Caco-2 (cell line): ENCODE measurements around the gene MARCKSL1. TPM values are rescaled to one million over a fixed set of nuclear protein-coding genes. Genes with fewer than 3 reads are reported as not detected.

Source experiments
- Bru-seq: library from RNA; stranded (reverse); fragments of 400-500 nt; gene quantifications from one replicate; lab custom pipeline; 2021; lab: Mats Ljungman, UMichigan
- BruChase-seq, 2 experiments: library from RNA; stranded (reverse); fragments of 400-500 nt; gene quantifications; one replicate each; lab custom pipeline; 2021; lab: Mats Ljungman, UMichigan
- BruUV-seq: library from RNA; stranded (reverse); fragments of 400-500 nt; replicated peaks from 2 replicates; lab custom pipeline; 2021; lab: Mats Ljungman, UMichigan
- CTCF ChIA-PET: fragments of 300-600 bp; sonication (Branson Sonifier 250); formaldehyde crosslinking; loops from one replicate; lab custom pipeline; 2022; ENCODE audit warnings: antibody characterized with exemption; lab: Charles Lee
- POLR2A ChIA-PET: fragments of 300-600 bp; sonication (Branson Sonifier 250); formaldehyde crosslinking; loops from one replicate; lab custom pipeline; 2022; ENCODE audit warnings: antibody characterized with exemption; lab: Charles Lee
- DNase-seq, 2 experiments: peaks; one replicate each; pipeline versions ENCODE4 v3.0.0 to v3.0.0-alpha.2; 2020 to 2022
- H3K27me3 ChIP-seq: replicated peaks from 2 replicates; pipeline ENCODE4 v1.6.0; 2011; ENCODE audit warnings: low read length; ENCODE audit not compliant: control insufficient read depth, insufficient read depth
- H3K36me3 ChIP-seq: 2 replicates; pipeline ENCODE4 v1.5.1; 2011; ENCODE audit warnings: low read length; ENCODE audit not compliant: control insufficient read depth, insufficient read depth
- H3K4me1 ChIP-seq: fragments of 250-450 bp; sonication (Bioruptor Pico); 2 replicates; pipeline ENCODE4 v1.5.1; 2020; ENCODE audit warnings: mild to moderate bottlenecking
- H3K4me3 ChIP-seq: 2 replicates; pipeline ENCODE4 v1.5.1; 2011; ENCODE audit warnings: low read depth, mild to moderate bottlenecking, control low read depth, low read length
- H3K9me3 ChIP-seq: fragments of 250-450 bp; sonication (Bioruptor Pico); 2 replicates; pipeline ENCODE4 v1.5.1; 2020; ENCODE audit warnings: mild to moderate bottlenecking, moderate library complexity
- H3K27ac Mint-ChIP-seq: one replicate; pipeline ENCODE4 v1.8.0; 2022; ENCODE audit warnings: mixed read lengths; ENCODE audit not compliant: unreplicated experiment
- H3K27me3 Mint-ChIP-seq: one replicate; pipeline ENCODE4 v1.8.0; 2022; ENCODE audit warnings: mixed read lengths; ENCODE audit not compliant: insufficient read depth, unreplicated experiment
- H3K36me3 Mint-ChIP-seq: one replicate; pipeline ENCODE4 v1.8.0; 2022; ENCODE audit warnings: mild to moderate bottlenecking, mixed read lengths; ENCODE audit not compliant: insufficient read depth, unreplicated experiment
- H3K4me1 Mint-ChIP-seq: one replicate; pipeline ENCODE4 v1.8.0; 2022; ENCODE audit warnings: low read depth, mixed read lengths; ENCODE audit not compliant: unreplicated experiment
- H3K4me3 Mint-ChIP-seq: one replicate; pipeline ENCODE4 v1.8.0; 2022; ENCODE audit warnings: mild to moderate bottlenecking, moderate library complexity, mixed read lengths; ENCODE audit not compliant: unreplicated experiment
- H3K9me3 Mint-ChIP-seq: one replicate; pipeline ENCODE4 v1.8.0; 2022; ENCODE audit warnings: mixed read lengths; ENCODE audit not compliant: unreplicated experiment
- intact Hi-C: fragments of 100-400 bp; cut with micrococcal nuclease; formaldehyde crosslinking; loops from one replicate; pipeline ENCODE4 v1.10.0; 2022; ENCODE audit not compliant: unreplicated experiment
- long read RNA-seq: library from polyadenylated mRNA; stranded (forward); transcript quantifications from one replicate; pipeline ENCODE4 v2.0.0, GENCODE V29; 2022
- total RNA-seq: library from RNA; stranded (reverse); gene quantifications from 2 replicates; pipeline ENCODE4 v1.2.3, GENCODE V29; 2022
- TF ChIP-seq, protein P1 (sequence below), 2 experiments: fragments of 200-600 bp in 1 of 2; IDR thresholded peaks; 1 replicate in 1 of 2; 2 replicates in 1 of 2; pipeline versions ENCODE4 v1.5.1 to v1.8.0; 2011 to 2022; ENCODE audit warnings: antibody characterized with exemption in 1 of 2, control low read depth in 1 of 2, inconsistent platforms in 1 of 2, low read depth in 1 of 2, low read length in 1 of 2, mild to moderate bottlenecking in 1 of 2, moderate library complexity in 1 of 2; ENCODE audit not compliant: insufficient read depth in 1 of 2, severe bottlenecking in 1 of 2, unreplicated experiment in 1 of 2

MARCKSL1 gene
- total RNA-seq (150 and 159 TPM in 2 replicates), Bru-seq, nascent RNA (percentile 86 among the genes with signal in this experiment), BruChase-seq, experiment 1, labeled RNA remaining after a 2-hour chase (percentile 97 among the genes with signal in this experiment), BruChase-seq, experiment 2, labeled RNA remaining after a 6-hour chase (percentile 99 among the genes with signal in this experiment)
- long read RNA-seq, transcript MARCKSL1-201 (2 exons, 1,699 nt) = major isoform, 1,398 of 1,443 reads
- long read RNA-seq, partial matches to known transcripts = 33 of 1,443 reads
- long read RNA-seq, other reads (novel, unspliced or antisense) = 12 of 1,443 reads

GRCh38 chr1:32335790-32336590, at the start of gene MARCKSL1:
MARCKSL1 (minus strand) TSS chr1:32336233; CDS start chr1:32336033, 200 bp downstream.
- Histone ChIP-seq H3K36me3 (0 out of 2 replicates have a peak, but pooled peaks cover 2% of the 10 kb centered on the region), H3K9me3 (no peaks in the 10 kb centered on the region), H3K4me1 (peaks cover 22% of the 10 kb centered on the region), H3K27me3 (no peaks in the 10 kb centered on the region), H3K4me3 (peak within 1 kb of the TSS; percentile 79)
- Mint-ChIP-seq H3K9me3 (no peaks in the 10 kb centered on the region), H3K36me3 (peaks cover 57% of the 10 kb centered on the region), H3K27ac (peak within 1 kb of the TSS; percentile 59), H3K27me3 (no peaks in the 10 kb centered on the region), H3K4me3 (peak within 1 kb of the TSS; percentile 83), H3K4me1 (peaks cover 21% of the 10 kb centered on the region)
- ChIA-PET CTCF (interaction anchor here (0.5 to 0.8 kb wide), 2 partner anchors 14 to 107 kb away, joined by 3 to 9 read pairs; no protein-coding TSS in a partner anchor), POLR2A (interaction anchor here (0.5 to 1.7 kb wide), 15 partner anchors 9 to 315 kb away, joined by 3 to 17 read pairs (median 6); partner anchors contain the start of genes BSDC1, HDAC1 and RBBP4)
- BruUV-seq = no TSS peak
- peak; percentile 70 to 84 for DNase-seq
- TF ChIP-seq, protein P1, sequence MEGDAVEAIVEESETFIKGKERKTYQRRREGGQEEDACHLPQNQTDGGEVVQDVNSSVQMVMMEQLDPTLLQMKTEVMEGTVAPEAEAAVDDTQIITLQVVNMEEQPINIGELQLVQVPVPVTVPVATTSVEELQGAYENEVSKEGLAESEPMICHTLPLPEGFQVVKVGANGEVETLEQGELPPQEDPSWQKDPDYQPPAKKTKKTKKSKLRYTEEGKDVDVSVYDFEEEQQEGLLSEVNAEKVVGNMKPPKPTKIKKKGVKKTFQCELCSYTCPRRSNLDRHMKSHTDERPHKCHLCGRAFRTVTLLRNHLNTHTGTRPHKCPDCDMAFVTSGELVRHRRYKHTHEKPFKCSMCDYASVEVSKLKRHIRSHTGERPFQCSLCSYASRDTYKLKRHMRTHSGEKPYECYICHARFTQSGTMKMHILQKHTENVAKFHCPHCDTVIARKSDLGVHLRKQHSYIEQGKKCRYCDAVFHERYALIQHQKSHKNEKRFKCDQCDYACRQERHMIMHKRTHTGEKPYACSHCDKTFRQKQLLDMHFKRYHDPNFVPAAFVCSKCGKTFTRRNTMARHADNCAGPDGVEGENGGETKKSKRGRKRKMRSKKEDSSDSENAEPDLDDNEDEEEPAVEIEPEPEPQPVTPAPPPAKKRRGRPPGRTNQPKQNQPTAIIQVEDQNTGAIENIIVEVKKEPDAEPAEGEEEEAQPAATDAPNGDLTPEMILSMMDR (IDR thresholded peaks at IDR 0.05; ENCODE audit: insufficient read depth in 1 of 2, low read depth in 1 of 2, low read length in 1 of 2, severe bottlenecking in 1 of 2, unreplicated experiment in 1 of 2) = no peak
- intact Hi-C loops = no loop called here

GRCh38 chr1:32380057-32380456, 44.0 kb upstream of the MARCKSL1 start:
- no peaks in the 10 kb centered on the region for H3K27me3 ChIP-seq
- intact Hi-C loops = no loop called here

More at GRCh38 chr1:32380057-32380456, 44.0 kb upstream of the MARCKSL1 start:
- no peak overlapping the region for H3K4me3 Mint-ChIP-seq
- no peaks in the 10 kb centered on the region for H3K4me1 Mint-ChIP-seq
- no peak overlapping the region for H3K27ac Mint-ChIP-seq
- no peaks in the 10 kb centered on the region for H3K9me3 Mint-ChIP-seq
- no TSS peak for BruUV-seq
- H3K4me1 ChIP-seq = no peaks in the 10 kb centered on the region
- no peak overlapping the region for H3K4me3 ChIP-seq
- H3K36me3 Mint-ChIP-seq = peaks cover 56% of the 10 kb centered on the region
- CTCF ChIA-PET = no interaction called here
- no peak for DNase-seq
- POLR2A ChIA-PET = no interaction called here
- no peaks in the 10 kb centered on the region for H3K27me3 Mint-ChIP-seq
- no peaks in the 10 kb centered on the region; the same call in 1 of the 2 replicates for H3K36me3 ChIP-seq
- no peaks in the 10 kb centered on the region for H3K9me3 ChIP-seq
- TF ChIP-seq, protein P1 (IDR thresholded peaks at IDR 0.05; ENCODE audit: insufficient read depth in 1 of 2, low read depth in 1 of 2, low read length in 1 of 2, severe bottlenecking in 1 of 2, unreplicated experiment in 1 of 2) = no peak
